CD4-positive, alpha-beta T cell treated with Interleukin-10 for 1 hour (primary cell): ENCODE measurements around the gene FAM210A.
"Not testable (repeated sequence)": the region's sequence is repeated elsewhere in the genome, so short reads cannot be mapped to it uniquely, and the experiment has no call there.

Experiments used
- DNase-seq: peaks from one replicate; pipeline ENCODE4 v3.0.0-alpha.2; 2020

The FAM210A gene

DNA sequence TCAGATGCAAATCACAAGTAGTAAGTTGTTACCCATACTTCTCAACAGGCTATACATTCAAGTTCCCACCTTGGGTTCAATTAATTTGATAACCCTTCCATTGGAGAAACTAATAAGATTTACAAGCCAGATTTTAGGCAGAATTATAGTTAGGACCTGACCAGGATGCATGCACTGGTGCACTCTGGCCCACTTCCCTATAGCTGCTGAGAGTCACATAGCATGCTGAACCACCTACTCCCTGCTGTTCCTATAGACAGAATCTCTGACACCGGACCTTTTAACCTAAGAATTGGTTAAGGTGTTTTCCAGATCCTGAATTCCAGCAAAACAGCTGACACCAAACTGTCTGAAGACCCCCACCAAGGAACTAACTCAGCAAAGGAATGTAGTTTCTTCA lies 26.2 kb downstream of the FAM210A start:
- DNase-seq, result no peak

DNA sequence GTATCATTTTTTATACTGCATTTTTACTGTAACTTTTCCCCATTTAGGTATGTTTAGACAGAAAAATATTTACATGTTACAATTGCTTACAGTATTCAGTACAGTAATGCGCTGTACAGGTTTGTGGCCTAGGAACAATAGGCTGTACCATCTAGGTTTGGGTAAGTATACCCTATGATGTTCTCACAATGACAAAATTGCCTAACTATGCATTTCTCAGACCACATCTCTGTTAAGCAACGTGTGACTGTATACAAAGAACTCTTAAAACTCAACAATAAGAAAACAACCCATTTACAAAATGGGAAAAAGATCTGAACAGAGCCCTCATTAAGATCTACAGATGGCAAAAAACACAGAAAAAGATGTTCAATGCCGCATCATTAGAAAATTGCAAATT lies 29.4 kb downstream of the FAM210A start:
- no peak for DNase-seq

DNA sequence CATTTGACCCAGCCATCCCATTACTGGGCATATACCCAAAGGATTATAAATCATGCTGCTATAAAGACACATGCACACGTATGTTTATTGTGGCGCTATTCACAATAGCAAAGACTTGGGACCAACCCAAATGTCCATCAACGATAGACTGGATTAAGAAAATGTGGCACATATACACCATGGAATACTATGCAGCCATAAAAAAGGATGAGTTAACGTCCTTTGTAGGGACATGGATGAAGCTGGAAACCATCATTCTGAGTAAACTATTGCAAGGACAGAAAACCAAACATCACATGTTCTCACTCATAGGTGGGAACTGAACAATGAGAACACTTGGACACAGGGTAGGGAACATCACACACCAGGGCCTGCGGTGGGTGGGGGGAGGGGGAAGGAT lies 31.0 kb downstream of the FAM210A start:
- not testable (repeated sequence) for DNase-seq

DNA sequence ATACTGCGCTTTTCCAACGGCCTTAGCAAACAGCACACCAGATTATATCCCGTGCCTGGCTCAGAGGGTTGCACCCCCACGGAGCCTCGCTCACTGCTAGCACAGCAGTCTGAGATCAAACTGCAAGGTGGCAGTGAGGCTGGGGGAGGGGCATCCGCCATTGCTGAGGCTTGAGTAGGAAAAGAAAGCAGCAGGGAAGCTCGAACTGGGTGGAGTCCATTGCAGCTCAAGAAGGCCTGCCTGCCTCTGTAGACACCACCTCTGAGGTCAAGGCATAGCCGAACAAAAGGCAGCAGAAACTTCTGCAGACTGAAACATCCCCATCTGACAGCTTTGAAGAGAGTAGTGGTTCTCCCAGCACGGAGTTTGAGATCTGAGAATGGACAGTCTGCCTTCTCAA lies 36.3 kb downstream of the FAM210A start:
- not testable (repeated sequence) for DNase-seq

DNA sequence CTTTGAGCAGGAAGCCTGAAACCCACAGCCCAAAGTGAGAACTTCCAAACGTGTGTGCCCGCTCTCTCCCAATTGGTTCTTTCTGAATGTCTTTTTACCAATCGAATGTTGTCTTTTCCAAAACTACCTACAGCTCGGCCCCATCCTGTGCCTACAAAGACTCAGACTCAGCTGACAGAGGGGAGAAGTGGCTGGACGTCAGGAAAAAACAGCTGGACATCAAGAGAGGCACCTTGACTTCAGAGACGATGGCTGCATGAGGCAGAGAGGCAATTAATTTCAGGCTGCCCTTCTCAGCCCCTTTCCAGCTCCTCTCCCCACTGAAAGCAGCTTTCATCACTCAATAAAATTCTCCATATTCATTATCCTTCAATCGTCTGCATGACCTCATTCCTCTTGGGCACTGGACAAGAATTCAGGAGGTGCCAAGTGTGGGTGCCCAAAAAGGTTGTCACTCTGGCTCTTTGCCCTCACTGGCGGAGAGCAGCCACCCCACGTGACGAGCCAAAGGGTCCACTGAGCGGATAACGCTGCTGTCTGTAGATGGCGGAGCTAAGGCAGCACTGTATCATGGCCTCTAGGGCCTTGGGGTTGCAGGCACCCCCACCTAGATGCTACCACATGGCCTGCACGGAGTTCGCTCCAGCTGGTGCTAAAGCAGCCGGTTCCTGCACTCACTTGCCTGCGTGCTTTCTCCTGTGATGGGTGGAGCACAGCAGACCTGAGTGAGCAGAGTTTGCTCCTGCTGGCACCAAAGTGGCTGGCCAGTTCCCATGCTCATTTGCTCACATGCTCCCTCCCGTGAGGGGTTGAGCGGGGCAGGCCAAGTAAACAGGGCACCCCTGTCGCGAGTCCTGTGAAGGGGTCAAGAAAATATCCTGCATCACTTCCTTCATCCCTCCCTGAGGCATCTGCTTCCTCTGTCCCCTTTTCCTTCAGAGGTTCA lies 37.9 kb downstream of the FAM210A start:
- DNase-seq, result no peak

DNA sequence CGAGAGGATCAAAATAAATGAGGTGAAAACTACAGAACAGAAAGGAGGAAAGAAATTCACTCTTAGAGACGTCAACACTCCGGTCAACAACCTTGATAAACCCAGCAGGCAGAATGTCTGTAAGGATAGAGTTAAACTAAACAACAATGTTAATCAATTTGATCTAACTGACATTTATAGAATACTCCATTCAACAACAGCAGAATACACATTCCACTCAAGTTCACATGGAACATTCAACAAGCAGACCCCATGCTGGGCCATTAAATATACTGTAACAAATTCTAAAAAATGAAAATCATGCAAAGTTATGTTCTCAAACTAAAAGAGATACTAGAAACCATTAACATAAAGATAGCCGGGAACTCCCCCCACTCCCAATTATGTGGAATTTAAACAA lies 41.8 kb downstream of the FAM210A start:
- no peak for DNase-seq

DNA sequence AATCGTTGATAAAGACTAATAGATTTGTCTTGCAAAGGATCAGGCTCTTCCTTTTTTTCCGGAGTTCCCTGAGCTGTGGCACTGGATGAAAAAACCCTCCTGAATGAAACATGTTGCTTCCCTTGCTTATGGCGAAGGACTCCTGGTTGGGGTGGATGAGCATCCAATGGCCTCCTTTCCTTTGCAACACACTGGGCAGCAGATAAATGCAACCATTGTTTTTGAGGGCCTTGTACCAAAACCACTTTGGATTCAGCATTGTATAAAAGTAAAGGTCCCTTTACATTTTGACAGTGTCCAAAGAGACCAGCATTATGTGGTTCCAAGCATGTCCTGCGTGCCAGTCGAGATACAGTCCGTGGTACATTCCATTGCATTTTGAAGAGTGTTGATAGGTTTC lies 44.7 kb downstream of the FAM210A start:
- DNase-seq, result no peak

DNA sequence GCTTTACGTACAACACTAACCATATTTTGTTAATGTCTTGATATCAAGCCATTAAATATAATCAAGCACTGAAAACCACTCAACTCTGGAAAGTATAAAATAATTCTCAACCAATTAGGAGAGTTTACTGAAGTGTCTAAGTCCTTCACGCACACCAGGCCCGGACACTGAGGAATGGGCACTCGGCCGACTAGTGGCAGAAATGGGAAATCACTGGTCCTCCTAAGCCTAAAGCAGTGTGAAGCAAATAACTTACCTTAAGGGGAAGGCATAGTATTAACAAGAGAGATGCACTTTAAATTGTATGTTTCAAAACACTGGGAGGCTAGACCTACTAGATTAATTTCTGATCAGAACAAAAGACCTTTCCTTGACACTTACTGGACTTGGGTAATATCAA lies 45.7 kb downstream of the FAM210A start:
- DNase-seq, result no peak

DNA sequence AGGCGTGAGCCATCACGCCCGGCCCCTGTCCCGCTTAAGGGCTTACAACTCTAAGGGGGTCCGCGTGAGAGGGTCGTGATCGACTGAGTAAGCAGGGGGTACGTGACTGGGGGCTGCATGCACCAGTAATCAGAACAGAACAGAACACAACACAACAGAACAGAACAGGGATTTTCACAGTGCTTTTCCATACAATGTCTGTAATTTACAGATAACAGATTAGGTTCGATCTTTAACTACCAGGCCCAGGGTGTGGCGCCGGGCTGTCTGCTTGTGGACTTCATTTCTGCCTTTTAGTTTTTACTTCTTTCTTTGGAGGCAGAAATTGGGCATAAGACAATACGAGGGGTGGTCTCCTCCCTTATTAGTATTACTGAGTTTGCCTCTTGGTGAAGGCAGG lies 49.0 kb downstream of the FAM210A start:
- DNase-seq, result not testable (repeated sequence)

DNA sequence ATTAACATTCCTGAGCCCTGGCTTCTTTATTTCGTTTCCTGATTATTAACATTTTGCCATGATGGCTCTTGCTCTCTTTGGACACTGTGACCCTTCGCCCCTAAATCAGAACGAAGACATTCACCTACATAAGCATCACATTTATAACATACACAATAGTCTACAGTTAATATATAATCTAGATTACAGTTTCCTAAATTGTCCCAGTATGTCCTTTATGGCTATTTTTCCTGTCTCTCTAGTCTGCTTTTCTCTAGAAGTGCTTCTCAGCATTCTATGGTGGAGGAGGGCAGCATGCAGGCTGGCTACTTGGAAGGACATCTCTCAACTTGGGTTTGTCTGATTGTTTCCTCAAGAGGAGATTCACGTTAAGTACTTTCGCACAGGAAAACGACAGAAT lies 49.9 kb downstream of the FAM210A start:
- DNase-seq, result no peak

DNA sequence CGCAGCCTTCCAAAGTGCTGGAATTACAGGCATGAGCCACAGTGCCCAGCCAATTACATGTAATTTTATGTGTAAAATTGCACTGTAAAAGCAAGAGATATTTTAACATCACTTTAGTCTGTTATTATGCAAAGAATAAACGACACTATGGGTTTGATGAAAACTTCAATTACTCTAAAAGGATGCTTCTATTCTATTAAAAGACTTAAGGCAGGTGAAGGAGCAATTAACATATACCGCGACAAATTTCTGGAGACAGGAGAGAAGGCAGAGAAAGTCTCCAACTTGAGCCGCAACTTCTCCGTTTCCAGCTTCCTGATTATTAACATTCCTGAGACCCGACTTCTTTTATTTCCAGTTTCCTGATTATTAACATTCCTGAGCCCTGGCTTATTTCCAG lies 53.7 kb downstream of the FAM210A start:
- no peak for DNase-seq

DNA sequence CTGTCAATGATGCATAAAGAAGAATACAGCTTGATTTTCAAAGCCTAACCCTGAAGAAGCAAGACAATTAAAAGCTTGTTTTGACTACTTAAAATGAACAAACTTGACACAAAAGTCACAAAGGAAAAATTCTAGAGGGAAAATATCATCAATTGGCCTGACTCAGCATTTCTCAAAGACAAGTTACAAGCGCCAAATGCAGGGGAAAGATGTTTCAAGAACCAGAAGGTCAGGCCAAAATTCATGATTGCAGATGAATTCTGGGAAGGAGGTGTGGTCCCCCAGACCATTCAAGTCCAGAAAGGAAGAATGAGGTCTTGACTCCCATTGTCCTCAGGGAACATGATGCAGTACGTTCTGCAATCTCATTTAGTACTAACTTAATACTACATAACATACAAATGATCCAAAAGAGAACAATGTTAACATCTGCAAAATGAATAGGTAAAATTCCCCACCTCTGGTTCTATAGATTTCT lies 64.5 kb downstream of the FAM210A start:
- DNase-seq, result no peak

DNA sequence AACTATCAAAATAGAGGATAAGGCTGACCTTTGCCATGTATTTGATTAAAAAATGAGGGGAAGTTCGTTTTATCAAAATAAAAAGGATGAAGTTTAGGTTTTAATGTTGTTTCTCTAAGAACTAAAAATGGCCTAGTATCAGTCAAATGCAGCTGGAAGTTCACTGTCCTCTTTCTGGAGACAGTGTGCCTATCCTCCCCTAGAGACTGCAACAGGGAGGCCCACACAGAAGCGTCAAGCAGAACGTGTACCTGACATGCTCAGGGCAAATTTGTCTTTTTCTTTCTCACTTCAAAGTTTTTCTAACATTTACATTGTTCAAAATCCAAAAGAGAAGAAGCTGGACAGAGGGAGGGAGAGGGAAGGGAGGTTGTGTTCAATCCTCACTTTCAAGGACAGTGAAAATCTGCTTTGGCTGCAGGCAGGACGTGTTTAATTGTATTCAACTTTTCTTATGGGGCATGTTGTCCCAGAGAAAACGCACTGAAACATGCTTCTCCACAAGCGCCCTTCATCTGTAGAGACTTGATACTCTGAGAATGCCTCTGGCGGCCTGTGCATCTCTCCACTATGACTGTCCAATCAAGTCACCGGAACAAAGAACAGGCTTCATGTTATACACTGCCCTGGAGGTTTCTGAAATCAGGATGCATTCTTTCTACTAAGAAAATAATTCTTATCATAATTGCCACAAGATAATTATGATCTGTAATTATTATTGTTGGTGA lies 65.1 kb downstream of the FAM210A start:
- no peak for DNase-seq

DNA sequence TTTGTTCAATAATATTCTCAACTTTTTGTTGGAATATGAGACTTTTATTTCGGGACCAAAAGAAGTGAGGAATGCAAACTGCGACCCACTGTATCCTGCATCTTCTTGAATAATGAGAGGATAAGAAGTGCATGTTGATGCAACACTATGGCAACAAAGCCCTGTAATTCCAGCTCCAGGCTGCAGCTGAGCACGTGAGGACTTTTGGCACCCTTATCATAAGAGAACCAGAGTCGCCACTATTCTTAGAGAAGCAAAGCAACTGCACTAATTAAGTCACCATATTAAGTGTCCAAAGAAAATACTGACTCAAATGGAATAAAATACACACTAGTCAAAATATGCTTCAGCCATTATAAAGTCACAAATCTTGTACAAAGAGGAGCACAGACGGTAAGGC lies 65.8 kb downstream of the FAM210A start:
- no peak for DNase-seq

DNA sequence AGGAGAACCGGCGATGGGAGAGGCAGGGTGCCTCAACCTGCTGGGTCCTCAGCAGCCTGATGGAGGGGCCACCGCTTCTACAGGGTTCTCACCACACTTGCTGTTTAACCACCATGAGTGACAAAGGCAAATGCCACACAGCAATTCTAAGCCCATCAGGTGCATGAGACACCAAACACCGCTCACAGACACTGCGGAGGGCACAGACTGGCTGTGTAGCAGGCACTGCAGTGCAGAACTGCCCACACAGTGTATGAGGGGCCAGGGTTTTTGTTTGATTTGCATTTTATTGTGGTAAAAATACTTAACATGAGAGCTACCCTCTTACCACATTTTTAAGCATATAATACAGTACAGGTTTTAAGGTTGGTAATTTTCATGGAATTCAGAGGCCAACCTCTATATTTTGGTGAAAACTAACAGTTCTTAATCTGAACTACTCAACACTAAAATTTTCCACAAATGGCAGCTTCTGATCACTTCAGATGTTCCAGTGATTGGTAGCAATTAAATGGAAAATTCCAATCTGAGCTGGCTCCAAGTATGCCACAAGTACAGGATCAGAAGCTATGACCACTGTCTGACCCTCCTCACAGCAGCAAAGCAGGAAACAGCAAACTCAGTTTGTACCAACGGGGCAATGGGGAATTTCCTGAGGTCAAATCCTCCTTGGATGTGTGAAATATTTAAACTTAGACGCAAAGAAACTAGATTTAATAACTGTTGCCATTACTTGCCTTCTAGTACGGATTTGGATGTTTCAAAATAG lies 67.7 kb downstream of the FAM210A start:
- no peak for DNase-seq

DNA sequence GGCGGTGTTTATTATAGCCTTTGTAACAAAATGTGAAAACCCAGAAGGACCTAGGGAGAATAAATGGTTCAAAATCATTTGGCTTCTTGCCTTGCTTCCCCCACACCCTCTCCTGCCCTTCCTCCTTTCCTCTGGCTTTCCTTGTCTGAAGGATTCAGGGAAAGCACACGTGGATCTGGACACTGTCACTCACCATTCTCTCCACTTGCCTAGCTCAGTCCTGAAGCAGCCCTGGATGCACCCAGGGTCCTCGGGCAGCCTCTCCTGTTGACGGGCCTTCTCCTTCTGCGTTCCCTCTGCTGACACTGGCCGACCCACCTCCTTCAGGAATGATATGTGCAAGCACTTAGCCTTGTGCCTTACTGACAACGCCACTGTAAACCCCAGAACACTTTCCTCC lies 68.4 kb downstream of the FAM210A start:
- no peak for DNase-seq

DNA sequence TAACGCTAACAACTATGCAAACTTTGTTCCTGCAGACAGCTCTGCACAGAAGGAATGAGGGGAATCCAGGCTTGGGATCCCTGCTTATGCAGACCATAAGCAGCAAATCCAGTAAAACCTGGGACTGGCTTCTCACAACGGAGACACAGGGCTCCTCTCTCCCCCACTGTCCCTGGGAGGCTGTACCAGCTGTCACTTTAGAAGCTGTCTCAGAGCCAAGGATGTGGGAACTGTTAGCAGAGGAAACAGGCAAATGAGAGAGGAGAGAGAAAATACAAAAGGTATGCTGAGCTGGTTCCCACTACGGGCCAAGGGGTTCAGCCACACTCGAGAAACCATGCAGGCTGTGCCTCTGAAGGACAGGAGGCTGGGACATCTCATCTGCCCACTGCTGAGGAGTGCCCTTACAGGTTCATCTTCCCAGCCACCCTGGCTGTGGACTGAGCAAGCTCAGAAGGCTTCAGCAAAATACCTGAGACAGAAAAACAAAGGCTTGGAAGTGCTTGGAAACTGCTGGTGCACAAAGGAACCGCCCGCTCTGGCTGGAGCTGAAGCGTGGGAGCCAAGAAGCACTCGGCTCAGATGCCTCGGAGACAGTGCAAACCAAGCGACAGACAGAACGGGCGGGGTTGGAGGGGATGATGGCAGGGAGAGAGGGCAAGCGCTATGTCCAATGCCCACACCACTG lies 72.5 kb downstream of the FAM210A start:
- no peak for DNase-seq

DNA sequence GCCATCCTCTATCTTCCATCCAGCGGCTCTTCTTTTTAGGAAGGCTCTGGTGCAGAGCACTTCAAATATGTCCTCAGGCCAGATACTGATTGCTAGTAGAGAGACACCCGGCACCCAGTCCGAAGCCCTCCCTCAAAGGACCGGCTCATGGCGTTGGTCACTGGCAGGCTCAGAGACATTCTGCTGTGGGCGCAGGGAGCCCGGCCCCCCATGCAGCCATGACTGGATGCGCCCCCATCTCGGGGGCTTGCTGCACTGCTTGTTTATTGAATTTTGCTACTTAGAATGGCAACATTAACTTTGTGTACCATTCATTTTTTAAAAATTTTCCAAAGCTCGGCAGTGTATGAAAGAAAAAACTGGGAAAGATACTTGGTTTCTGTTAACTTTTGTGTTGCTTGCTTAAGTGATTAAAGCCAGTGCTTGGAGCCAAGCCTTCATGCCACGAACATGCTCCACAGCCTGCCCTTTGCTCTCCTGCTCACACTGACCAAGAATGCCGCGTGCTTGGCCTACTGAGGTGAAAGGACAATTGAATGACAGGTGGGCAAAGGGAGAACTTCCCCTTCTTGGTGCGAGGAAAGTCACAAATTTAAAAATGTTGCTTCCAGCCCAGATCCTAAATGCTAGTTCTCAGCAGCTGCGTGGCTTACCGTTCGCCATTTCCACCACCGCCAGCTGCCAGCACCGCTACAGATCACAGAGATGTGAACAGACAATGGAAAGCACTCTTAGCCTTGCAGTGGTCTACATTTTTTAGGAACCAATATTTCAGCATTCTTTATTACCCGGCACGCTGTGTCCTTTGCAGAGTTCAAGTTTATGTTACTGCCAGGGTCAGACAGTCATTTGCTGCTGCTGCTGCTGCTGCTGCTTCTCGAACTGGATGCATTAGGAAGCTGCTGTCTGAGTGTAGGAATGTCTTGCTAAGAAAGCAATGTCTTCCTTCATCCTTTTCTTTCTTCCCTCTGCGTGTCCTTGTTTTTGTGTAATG lies 76.7 kb downstream of the FAM210A start:
- DNase-seq, result no peak

DNA sequence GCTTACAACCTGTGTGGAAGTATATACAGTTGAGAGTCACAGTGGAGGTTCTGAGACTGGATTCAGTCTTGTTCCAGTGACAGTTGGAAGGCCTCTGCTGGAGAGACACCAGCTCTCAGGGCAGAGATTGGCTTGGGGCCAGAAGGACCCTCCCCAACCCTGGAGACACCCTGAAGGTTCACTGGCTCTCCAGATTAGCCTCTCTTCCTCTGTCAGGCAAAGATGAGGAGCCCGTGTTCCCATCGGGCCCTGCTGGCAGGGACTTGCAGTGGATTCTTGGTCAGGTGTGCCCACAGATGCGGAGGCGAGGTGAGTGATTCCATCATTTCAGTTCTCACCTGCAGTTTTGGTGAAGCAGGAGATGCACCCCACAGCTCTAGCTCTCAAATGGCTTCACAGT lies 78.6 kb downstream of the FAM210A start:
- DNase-seq, result no peak

DNA sequence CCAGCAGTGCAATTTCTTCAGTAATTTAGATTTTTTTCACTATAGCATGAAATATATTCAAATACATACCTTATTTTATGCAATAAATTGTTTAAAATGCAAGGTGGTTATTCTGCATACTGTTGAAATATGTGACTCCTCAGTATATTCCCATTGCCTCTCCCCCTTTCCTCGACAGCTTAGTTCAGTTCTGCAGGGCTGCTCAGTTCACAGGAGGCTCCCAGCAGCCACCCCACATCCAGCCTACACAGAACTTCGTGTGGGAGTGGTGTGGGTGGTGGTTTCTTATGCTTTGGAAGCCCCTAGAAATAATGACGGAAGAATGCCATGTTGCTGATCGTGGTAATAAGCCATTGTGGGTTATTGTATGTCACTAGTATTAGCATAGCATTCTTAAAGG lies 79.7 kb downstream of the FAM210A start:
- no peak for DNase-seq

DNA sequence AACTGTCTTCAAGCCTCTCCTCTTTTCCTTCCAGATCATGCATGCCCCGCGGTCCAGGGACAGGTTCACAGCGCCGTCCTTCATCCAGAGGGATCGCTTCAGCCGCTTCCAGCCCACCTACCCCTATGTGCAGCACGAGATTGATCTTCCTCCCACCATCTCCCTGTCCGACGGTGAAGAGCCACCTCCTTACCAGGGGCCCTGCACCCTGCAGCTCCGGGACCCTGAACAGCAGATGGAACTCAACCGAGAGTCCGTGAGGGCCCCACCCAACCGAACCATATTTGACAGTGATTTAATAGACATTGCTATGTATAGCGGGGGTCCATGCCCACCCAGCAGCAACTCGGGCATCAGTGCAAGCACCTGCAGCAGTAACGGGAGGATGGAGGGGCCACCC lies 81.3 kb downstream of the FAM210A start:
- no peak for DNase-seq
